ENCODE measurements around the gene RSRC2. TPM values are rescaled to one million over a fixed set of nuclear protein-coding genes. Genes with fewer than 3 reads are reported as not detected.

The RSRC2 gene
- total and polyA plus RNA-seq, 9 of the 15 experiments (the other 6 are each of a cell fraction or from before 2014, with no cell fraction given) = 52.6 to 123 (median 80.3) TPM

DNA sequence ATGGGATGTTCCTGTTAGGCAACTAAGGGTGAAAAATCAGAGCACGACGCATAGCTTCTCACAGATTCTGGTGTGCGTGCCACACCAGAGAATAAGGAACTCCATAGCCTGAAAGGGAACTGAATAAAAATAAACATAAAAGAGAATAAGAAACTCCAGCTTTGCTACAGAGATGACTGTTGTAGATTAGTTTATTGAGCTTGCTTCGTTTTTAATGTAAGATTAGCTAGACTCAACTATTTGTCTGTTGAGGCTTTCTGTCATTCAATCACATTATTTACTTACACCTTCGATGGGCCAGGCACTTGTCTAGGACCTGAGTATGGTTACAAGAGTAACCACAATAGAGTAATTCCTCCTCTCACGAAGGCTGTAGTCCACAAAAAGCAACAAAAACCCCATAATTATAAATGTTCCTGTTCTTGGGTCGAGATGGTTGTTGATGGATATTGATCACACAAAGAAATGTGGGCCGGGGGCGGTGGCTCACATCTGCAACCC lies 25.2 kb downstream of the RSRC2 start:
- H2AFZ ChIP-seq (ENCODE audit: low read depth, low read length) = peak overlapping the region; percentile 95
- peak overlapping the region; percentile 94 for H3K4me3 ChIP-seq
- WGBS (ENCODE audit: insufficient coverage, low coverage, missing lambda C conversion rate) = 67% methylated on average over 9 of the region's 9 CpGs
- H4K20me1 ChIP-seq (replicated peaks; ENCODE audit: control insufficient read depth, insufficient read depth, low read length) = no peaks in the 10 kb centered on the region
- DNase-seq (ENCODE audit: extremely low read depth in 1 of 4, low spot score in 3 of 4) = no peak
- no peak for ATAC-seq
- peak overlapping the region; percentile 56 for H3K27ac ChIP-seq (ENCODE audit: extremely low read depth, low read depth, low read length)
- CTCF ChIA-PET (ENCODE audit: low intra/inter-chr PET ratio) = no interaction called here
- peaks cover 6 to 11% of the 10 kb centered on the region in 2 experiments; a peak in 3 of 5 replicates for H3K4me1 ChIP-seq (replicated peaks in 1 of 2; ENCODE audit: control insufficient read depth in 2 of 2, insufficient read depth in 2 of 2, low read length in 2 of 2)
- no peak for FAIRE-seq
- POLR2A ChIA-PET = interaction anchor here (0.6 to 9.6 kb wide), 15 partner anchors 9 to 189 kb away, joined by 3 to 125 read pairs (median 6); partner anchors contain the start of genes KNTC1 and RSRC2
- no peaks in the 10 kb centered on the region for H3K9me3 ChIP-seq (replicated peaks; ENCODE audit: control insufficient read depth, insufficient read depth, low read depth, low read length)
- intact Hi-C loops (cut with micrococcal nuclease) (loop anchor here (1.0 kb wide), 1 partner anchor 26 kb away; the partner anchor contains the start of gene KNTC1), in situ Hi-C loops (cut with MboI) (no loop called here)
- TF ChIP-seq BRF1 (IDR thresholded peaks at IDR 0.05; ENCODE audit: borderline replicate concordance, extremely low read depth, insufficient read length) (no peak), ZNF764 (CRISPR knock-in tag; IDR thresholded peaks at IDR 0.05; ENCODE audit: low read depth) (no peak), SPI1 (IDR thresholded peaks at IDR 0.05; ENCODE audit: borderline replicate concordance, low read depth, low read length) (0 out of 2 replicates have a peak, but pooled peaks have one; percentile 2), EP400 (IDR thresholded peaks at IDR 0.05) (no peak)
- no TSS peak for BruUV-seq (replicated peaks)
- H3K4me2 ChIP-seq (ENCODE audit: insufficient read depth, low read length) = peak overlapping the region; percentile 79
- no peaks in the 10 kb centered on the region for H3K27me3 ChIP-seq (ENCODE audit: control insufficient read depth in 2 of 2, insufficient read depth in 2 of 2, low read length in 2 of 2)
- peaks cover 43% of the 10 kb centered on the region for H3K36me3 ChIP-seq (ENCODE audit: control insufficient read depth, insufficient read depth, low read length)
- peak overlapping the region; percentile 86 to 99; a peak in 2 of 4 replicates for H3K9ac ChIP-seq (ENCODE audit: insufficient read depth in 1 of 2, low read depth in 2 of 2, low read length in 2 of 2)
- peaks cover 42% of the 10 kb centered on the region for H3K79me2 ChIP-seq (ENCODE audit: control insufficient read depth, insufficient read depth, low read length)
- no peaks in the 10 kb centered on the region for H3K9me1 ChIP-seq (ENCODE audit: control insufficient read depth, insufficient read depth, low read length)

Data from K562 (cell line).